ENCODE measurements around the gene COL4A1. TPM values are rescaled to one million over a fixed set of nuclear protein-coding genes. Genes with fewer than 3 reads are reported as not detected.
A peak's percentile ranks its signal among the peaks of the same experiment; 100 is the strongest.

The COL4A1 gene
- total RNA-seq, 1 experiment from 2014 or later: 4.8 TPM

- no peaks in the 10 kb centered on the region for H3K27me3 Mint-ChIP-seq (ENCODE audit: insufficient read depth, unreplicated experiment)
- intact Hi-C loops (cut with micrococcal nuclease; ENCODE audit: unreplicated experiment): loop anchor here (5.0 kb wide), 1 partner anchor 35 kb away; no protein-coding TSS in a partner anchor
- Histone ChIP-seq H3K9me3 (no peaks in the 10 kb centered on the region; the same call in 1 of the 2 replicates), H3K4me1 (peaks cover 38% of the 10 kb centered on the region), H3K27me3 (replicated peaks; ENCODE audit: control insufficient read depth, insufficient read depth, low read length) (no peaks in the 10 kb centered on the region), H3K4me3 (ENCODE audit: low read depth, low read length) (no peak overlapping the region), H3K36me3 (ENCODE audit: control insufficient read depth, insufficient read depth, low read length) (no peaks in the 10 kb centered on the region)
- peaks cover 31% of the 10 kb centered on the region for H3K4me1 Mint-ChIP-seq (ENCODE audit: low read depth, unreplicated experiment)
- CTCF ChIA-PET: interaction anchor here (0.8 kb wide), 1 partner anchor 15 kb away, joined by 4 read pairs; no protein-coding TSS in a partner anchor
- peaks cover 18% of the 10 kb centered on the region for H3K9me3 Mint-ChIP-seq (ENCODE audit: unreplicated experiment)
- POLR2A ChIA-PET: no interaction called here
- H3K36me3 Mint-ChIP-seq (ENCODE audit: insufficient read depth, unreplicated experiment): no peaks in the 10 kb centered on the region
- DNase-seq: no peak
- no peak for TF ChIP-seq CTCF (IDR thresholded peaks at IDR 0.05; ENCODE audit: insufficient read depth in 1 of 2, low read depth in 1 of 2, low read length in 1 of 2, severe bottlenecking in 1 of 2, unreplicated experiment in 1 of 2)
- H3K4me3 Mint-ChIP-seq (ENCODE audit: unreplicated experiment): peak overlapping the region; percentile 14
- BruUV-seq (replicated peaks): no TSS peak
- H3K27ac Mint-ChIP-seq (ENCODE audit: unreplicated experiment): peak overlapping the region; percentile 52
These were observed 44.3 kb downstream of the COL4A1 start for GRCh38 chr13:110262508-110263291.

- Mint-ChIP-seq H3K36me3 (ENCODE audit: insufficient read depth, unreplicated experiment) (no peaks in the 10 kb centered on the region), H3K4me3 (ENCODE audit: unreplicated experiment) (peak overlapping the region; percentile 14), H3K9me3 (ENCODE audit: unreplicated experiment) (peaks cover 18% of the 10 kb centered on the region), H3K27me3 (ENCODE audit: insufficient read depth, unreplicated experiment) (no peaks in the 10 kb centered on the region), H3K4me1 (ENCODE audit: low read depth, unreplicated experiment) (peaks cover 31% of the 10 kb centered on the region), H3K27ac (ENCODE audit: unreplicated experiment) (peak overlapping the region; percentile 52)
- ChIA-PET CTCF (interaction anchor here (0.6 to 0.8 kb wide), 2 partner anchors 14 to 19 kb away, joined by 3 to 4 read pairs; no protein-coding TSS in a partner anchor), POLR2A (no interaction called here)
- no peaks in the 10 kb centered on the region for H3K36me3 ChIP-seq (ENCODE audit: control insufficient read depth, insufficient read depth, low read length)
- peaks cover 38% of the 10 kb centered on the region for H3K4me1 ChIP-seq
- DNase-seq: no peak
- intact Hi-C loops (cut with micrococcal nuclease; ENCODE audit: unreplicated experiment): loop anchor here (5.0 kb wide), 1 partner anchor 35 kb away; no protein-coding TSS in a partner anchor
- no peak overlapping the region for H3K4me3 ChIP-seq (ENCODE audit: low read depth, low read length)
- no peak for TF ChIP-seq CTCF (IDR thresholded peaks at IDR 0.05; ENCODE audit: insufficient read depth in 1 of 2, low read depth in 1 of 2, low read length in 1 of 2, severe bottlenecking in 1 of 2, unreplicated experiment in 1 of 2)
- no peaks in the 10 kb centered on the region for H3K27me3 ChIP-seq (replicated peaks; ENCODE audit: control insufficient read depth, insufficient read depth, low read length)
- no peaks in the 10 kb centered on the region; the same call in 1 of the 2 replicates for H3K9me3 ChIP-seq
- BruUV-seq (replicated peaks): no TSS peak
These were observed 44.9 kb downstream of the COL4A1 start for GRCh38 chr13:110262082-110262436.

GRCh38 chr13:110261166-110262081 is 45.5 kb downstream of the COL4A1 start:
- no TSS peak for BruUV-seq (replicated peaks)
- no peaks in the 10 kb centered on the region for H3K36me3 ChIP-seq (ENCODE audit: control insufficient read depth, insufficient read depth, low read length)
- H3K4me1 Mint-ChIP-seq (ENCODE audit: low read depth, unreplicated experiment): peaks cover 31% of the 10 kb centered on the region

More at GRCh38 chr13:110261166-110262081, 45.5 kb downstream of the COL4A1 start:
- intact Hi-C loops (cut with micrococcal nuclease; ENCODE audit: unreplicated experiment): loop anchor here (5.0 kb wide), 1 partner anchor 34 kb away; no protein-coding TSS in a partner anchor
- no peak for DNase-seq
- Histone ChIP-seq H3K4me3 (ENCODE audit: low read depth, low read length) (no peak overlapping the region), H3K4me1 (peaks cover 38% of the 10 kb centered on the region), H3K27me3 (replicated peaks; ENCODE audit: control insufficient read depth, insufficient read depth, low read length) (no peaks in the 10 kb centered on the region), H3K9me3 (no peaks in the 10 kb centered on the region; the same call in 1 of the 2 replicates)
- Mint-ChIP-seq H3K4me3 (ENCODE audit: unreplicated experiment) (no peak overlapping the region), H3K27me3 (ENCODE audit: insufficient read depth, unreplicated experiment) (no peaks in the 10 kb centered on the region), H3K27ac (ENCODE audit: unreplicated experiment) (peak overlapping the region; percentile 52), H3K36me3 (ENCODE audit: insufficient read depth, unreplicated experiment) (no peaks in the 10 kb centered on the region), H3K9me3 (ENCODE audit: unreplicated experiment) (peaks cover 18% of the 10 kb centered on the region)
- CTCF ChIA-PET: interaction anchor here (0.6 to 0.8 kb wide), 2 partner anchors 14 to 19 kb away, joined by 3 to 4 read pairs; no protein-coding TSS in a partner anchor
- TF ChIP-seq CTCF (IDR thresholded peaks at IDR 0.05; ENCODE audit: insufficient read depth in 1 of 2, low read depth in 1 of 2, low read length in 1 of 2, severe bottlenecking in 1 of 2, unreplicated experiment in 1 of 2): no peak
- POLR2A ChIA-PET: interaction anchor here (0.6 kb wide), 2 partner anchors 98 to 136 kb away, joined by 3 read pairs; no protein-coding TSS in a partner anchor
